Panc1 (cell line): ENCODE measurements around the gene HHAT. TPM values are rescaled to one million over a fixed set of nuclear protein-coding genes. Genes with fewer than 3 reads are reported as not detected.

Source experiments
- ATAC-seq: fragments of 200-7000 bp; cut with Tn5 transposase; 2 replicates; pipeline ENCODE4 v1.9.1; 2020; ENCODE audit warnings: mild to moderate bottlenecking, moderate library complexity
- BruUV-seq: library from RNA; stranded (reverse); fragments of 400-500 nt; replicated peaks from 2 replicates; lab custom pipeline; 2021; lab: Mats Ljungman, UMichigan
- CTCF ChIA-PET: fragments of 300-600 bp; sonication (Branson Sonifier 250); formaldehyde crosslinking; loops from one replicate; lab custom pipeline; 2022; ENCODE audit warnings: antibody characterized with exemption; lab: Charles Lee
- POLR2A ChIA-PET: fragments of 300-600 bp; sonication (Branson Sonifier 250); formaldehyde crosslinking; loops from one replicate; lab custom pipeline; 2022; ENCODE audit warnings: antibody characterized with exemption; lab: Charles Lee
- DNase-seq: peaks from one replicate; pipeline ENCODE4 v3.0.0-alpha.2; 2010; ENCODE audit warnings: low read depth, low spot score
- H3K27ac ChIP-seq: 2 replicates; pipeline ENCODE4 v1.5.1; 2011; ENCODE audit warnings: mild to moderate bottlenecking, low read length, inconsistent platforms
- H3K27me3 ChIP-seq: fragments of 200-500 bp; sonication (Bioruptor generic); 2 replicates; pipeline ENCODE4 v1.6.0; 2014; ENCODE audit warnings: low read length, inconsistent platforms; ENCODE audit not compliant: control insufficient read depth, insufficient read depth
- H3K36me3 ChIP-seq: fragments of 200-500 bp; sonication (Bioruptor generic); 2 replicates; pipeline ENCODE4 v1.5.1; 2014; ENCODE audit warnings: inconsistent platforms, mild to moderate bottlenecking, low read length, moderate library complexity; ENCODE audit not compliant: control insufficient read depth, insufficient read depth
- H3K4me1 ChIP-seq: 2 replicates; pipeline ENCODE4 v1.5.1; 2011; ENCODE audit warnings: inconsistent platforms, mild to moderate bottlenecking, low read length, moderate library complexity; ENCODE audit not compliant: control insufficient read depth, insufficient read depth
- H3K4me3 ChIP-seq, 2 experiments: 2 replicates each; pipeline ENCODE4 v1.5.1; 2011 to 2012; ENCODE audit warnings: low read depth in 2 of 2, low read length in 2 of 2, mild to moderate bottlenecking in 2 of 2, inconsistent platforms in 1 of 2, moderate library complexity in 1 of 2
- H3K9me3 ChIP-seq: fragments of 200-500 bp; sonication (Bioruptor generic); 2 replicates; pipeline ENCODE4 v1.5.1; 2014; ENCODE audit warnings: low read depth, mild to moderate bottlenecking, inconsistent platforms, low read length, moderate library complexity; ENCODE audit not compliant: control insufficient read depth, insufficient read depth
- POLR2AphosphoS5 ChIP-seq: IDR thresholded peaks from 2 replicates; pipeline ENCODE4 v1.6.1; 2012; ENCODE audit warnings: mild to moderate bottlenecking, low read depth, low read length, moderate library complexity
- SIN3A ChIP-seq: IDR thresholded peaks from 2 replicates; pipeline ENCODE4 v1.6.1; 2012; ENCODE audit warnings: low read depth, mild to moderate bottlenecking, low read length, moderate library complexity, borderline replicate concordance; ENCODE audit not compliant: insufficient read depth
- TCF7L2 ChIP-seq: IDR thresholded peaks from 2 replicates; pipeline ENCODE4 v1.6.1; 2011; ENCODE audit warnings: mild to moderate bottlenecking, low read depth, low read length, inconsistent platforms
- in situ Hi-C: cut with HindIII; loops from 2 replicates; pipeline ENCODE4 v1.10.0; 2016; ENCODE audit warnings: low sequenced_read_pairs, low pct_unique_long_range_greater_than_20kb
- intact Hi-C: fragments of 100-400 bp; cut with micrococcal nuclease; formaldehyde crosslinking; loops from one replicate; pipeline ENCODE4 v1.10.0; 2022; ENCODE audit not compliant: unreplicated experiment
- total RNA-seq: library from RNA; stranded (reverse); gene quantifications from one replicate; pipeline ENCODE4 v1.2.1, GENCODE V29; 2021; ENCODE audit not compliant: unreplicated experiment
- TF ChIP-seq, protein P1 (sequence below), 2 experiments: IDR thresholded peaks; 2 replicates each; pipeline ENCODE4 v1.6.1; 2011 to 2012; ENCODE audit warnings: low read depth in 2 of 2, control low read depth in 1 of 2, low read length in 1 of 2, mild to moderate bottlenecking in 1 of 2, moderate library complexity in 1 of 2; ENCODE audit not compliant: insufficient read depth in 1 of 2
- TF ChIP-seq, protein P2 (sequence below): fragments of 450-650 bp; IDR thresholded peaks from 2 replicates; pipeline ENCODE4 v1.5.1; 2017; ENCODE audit warnings: mild to moderate bottlenecking

The HHAT gene
- total RNA-seq, 1 experiment from 2014 or later = 2.3 TPM

DNA sequence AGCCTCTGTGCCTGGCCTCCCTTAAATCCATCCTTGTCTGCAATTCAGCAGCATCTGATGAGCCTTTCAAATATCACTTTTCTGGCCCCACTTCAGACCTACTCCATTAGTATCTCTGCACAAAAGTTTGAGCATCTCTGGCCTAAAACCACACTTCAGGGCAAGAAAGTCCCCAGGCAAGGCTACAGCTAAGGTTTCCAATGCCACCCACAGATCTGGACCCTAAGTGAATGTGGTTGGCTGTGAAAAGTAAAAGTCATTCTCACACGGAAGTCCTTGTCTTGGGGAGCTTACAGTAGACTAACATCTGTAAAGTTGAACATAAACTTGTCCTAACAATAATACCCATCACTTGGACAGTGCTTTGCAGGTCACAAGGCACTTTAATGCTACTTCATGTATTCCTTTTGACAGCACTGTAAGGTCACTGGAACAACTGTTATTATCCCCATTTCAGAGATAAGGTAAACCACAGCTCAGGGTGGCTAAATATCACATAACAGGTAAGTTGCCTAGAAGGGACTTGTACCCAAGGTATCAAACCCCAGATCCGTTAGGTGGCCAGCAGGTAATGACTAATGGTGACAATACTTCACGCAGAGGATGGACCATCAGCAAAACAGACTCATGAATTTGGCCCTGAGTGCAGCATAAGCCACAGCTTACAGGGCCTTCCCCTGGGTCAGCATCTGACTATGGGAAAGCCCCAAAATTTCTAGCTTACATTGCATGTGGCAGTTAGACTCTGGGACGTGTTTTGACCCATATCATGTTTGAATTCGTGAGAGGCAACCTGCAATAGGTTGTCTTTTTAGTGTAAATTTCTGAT lies 356.0 kb downstream of the HHAT start:
- no peaks in the 10 kb centered on the region for H3K9me3 ChIP-seq
- no peak overlapping the region for H3K27ac ChIP-seq
- ATAC-seq (no peak), DNase-seq (no peak)
- no peak for TF ChIP-seq TCF7L2
- TF ChIP-seq POLR2AphosphoS5 = no peak
- ChIA-PET POLR2A (no interaction called here), CTCF (no interaction called here)
- H3K27me3 ChIP-seq = no peaks in the 10 kb centered on the region
- H3K36me3 ChIP-seq = no peaks in the 10 kb centered on the region
- in situ Hi-C loops (no loop called here), intact Hi-C loops (no loop called here)
- no peak overlapping the region for H3K4me3 ChIP-seq
- H3K4me1 ChIP-seq = no peaks in the 10 kb centered on the region
- BruUV-seq = no TSS peak

- DNase-seq = no peak
- Histone ChIP-seq H3K9me3 (no peaks in the 10 kb centered on the region), H3K36me3 (no peaks in the 10 kb centered on the region), H3K4me3 (no peak overlapping the region), H3K27me3 (no peaks in the 10 kb centered on the region), H3K4me1 (no peaks in the 10 kb centered on the region), H3K27ac (no peak overlapping the region)
- intact Hi-C loops = no loop called here
- ChIA-PET CTCF (no interaction called here), POLR2A (no interaction called here)
- no peak for TF ChIP-seq POLR2AphosphoS5
- TF ChIP-seq, protein P1, sequence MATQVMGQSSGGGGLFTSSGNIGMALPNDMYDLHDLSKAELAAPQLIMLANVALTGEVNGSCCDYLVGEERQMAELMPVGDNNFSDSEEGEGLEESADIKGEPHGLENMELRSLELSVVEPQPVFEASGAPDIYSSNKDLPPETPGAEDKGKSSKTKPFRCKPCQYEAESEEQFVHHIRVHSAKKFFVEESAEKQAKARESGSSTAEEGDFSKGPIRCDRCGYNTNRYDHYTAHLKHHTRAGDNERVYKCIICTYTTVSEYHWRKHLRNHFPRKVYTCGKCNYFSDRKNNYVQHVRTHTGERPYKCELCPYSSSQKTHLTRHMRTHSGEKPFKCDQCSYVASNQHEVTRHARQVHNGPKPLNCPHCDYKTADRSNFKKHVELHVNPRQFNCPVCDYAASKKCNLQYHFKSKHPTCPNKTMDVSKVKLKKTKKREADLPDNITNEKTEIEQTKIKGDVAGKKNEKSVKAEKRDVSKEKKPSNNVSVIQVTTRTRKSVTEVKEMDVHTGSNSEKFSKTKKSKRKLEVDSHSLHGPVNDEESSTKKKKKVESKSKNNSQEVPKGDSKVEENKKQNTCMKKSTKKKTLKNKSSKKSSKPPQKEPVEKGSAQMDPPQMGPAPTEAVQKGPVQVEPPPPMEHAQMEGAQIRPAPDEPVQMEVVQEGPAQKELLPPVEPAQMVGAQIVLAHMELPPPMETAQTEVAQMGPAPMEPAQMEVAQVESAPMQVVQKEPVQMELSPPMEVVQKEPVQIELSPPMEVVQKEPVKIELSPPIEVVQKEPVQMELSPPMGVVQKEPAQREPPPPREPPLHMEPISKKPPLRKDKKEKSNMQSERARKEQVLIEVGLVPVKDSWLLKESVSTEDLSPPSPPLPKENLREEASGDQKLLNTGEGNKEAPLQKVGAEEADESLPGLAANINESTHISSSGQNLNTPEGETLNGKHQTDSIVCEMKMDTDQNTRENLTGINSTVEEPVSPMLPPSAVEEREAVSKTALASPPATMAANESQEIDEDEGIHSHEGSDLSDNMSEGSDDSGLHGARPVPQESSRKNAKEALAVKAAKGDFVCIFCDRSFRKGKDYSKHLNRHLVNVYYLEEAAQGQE (IDR thresholded peaks at IDR 0.05; ENCODE audit: insufficient read depth in 1 of 2, low read depth in 2 of 2, low read length in 1 of 2) = no peak
- TF ChIP-seq TCF7L2 = no peak
- no peak for TF ChIP-seq SIN3A
- TF ChIP-seq, protein P2, sequence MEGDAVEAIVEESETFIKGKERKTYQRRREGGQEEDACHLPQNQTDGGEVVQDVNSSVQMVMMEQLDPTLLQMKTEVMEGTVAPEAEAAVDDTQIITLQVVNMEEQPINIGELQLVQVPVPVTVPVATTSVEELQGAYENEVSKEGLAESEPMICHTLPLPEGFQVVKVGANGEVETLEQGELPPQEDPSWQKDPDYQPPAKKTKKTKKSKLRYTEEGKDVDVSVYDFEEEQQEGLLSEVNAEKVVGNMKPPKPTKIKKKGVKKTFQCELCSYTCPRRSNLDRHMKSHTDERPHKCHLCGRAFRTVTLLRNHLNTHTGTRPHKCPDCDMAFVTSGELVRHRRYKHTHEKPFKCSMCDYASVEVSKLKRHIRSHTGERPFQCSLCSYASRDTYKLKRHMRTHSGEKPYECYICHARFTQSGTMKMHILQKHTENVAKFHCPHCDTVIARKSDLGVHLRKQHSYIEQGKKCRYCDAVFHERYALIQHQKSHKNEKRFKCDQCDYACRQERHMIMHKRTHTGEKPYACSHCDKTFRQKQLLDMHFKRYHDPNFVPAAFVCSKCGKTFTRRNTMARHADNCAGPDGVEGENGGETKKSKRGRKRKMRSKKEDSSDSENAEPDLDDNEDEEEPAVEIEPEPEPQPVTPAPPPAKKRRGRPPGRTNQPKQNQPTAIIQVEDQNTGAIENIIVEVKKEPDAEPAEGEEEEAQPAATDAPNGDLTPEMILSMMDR = no peak
- no peak for ATAC-seq
- no TSS peak for BruUV-seq
- in situ Hi-C loops = no loop called here
Observed at GRCh38 chr1:210685295-210685650, 356.6 kb downstream of the HHAT start.

GRCh38 chr1:210686841-210687240 lies 358.1 kb downstream of the HHAT start:
- intact Hi-C loops (no loop called here), in situ Hi-C loops (no loop called here)
- Histone ChIP-seq H3K9me3 (no peaks in the 10 kb centered on the region), H3K4me3 (no peak overlapping the region), H3K27me3 (no peaks in the 10 kb centered on the region), H3K4me1 (no peaks in the 10 kb centered on the region), H3K36me3 (no peaks in the 10 kb centered on the region), H3K27ac (no peak overlapping the region)
- ChIA-PET CTCF (no interaction called here), POLR2A (no interaction called here)
- ATAC-seq (no peak), DNase-seq (no peak)
- no TSS peak for BruUV-seq
- TF ChIP-seq SIN3A (no peak), TCF7L2 (no peak), POLR2AphosphoS5 (no peak)
- TF ChIP-seq, protein P2 = no peak
- TF ChIP-seq, protein P1 (IDR thresholded peaks at IDR 0.05; ENCODE audit: insufficient read depth in 1 of 2, low read depth in 2 of 2, low read length in 1 of 2) = no peak
